HG03521 (cell line): ENCODE measurements around the gene VAV2.

Experiments used
- ATAC-seq: cut with Tn5 transposase; IDR thresholded peaks from one replicate; pipeline ENCODE4 v1.9.1; 2021; ENCODE audit warnings: mild to moderate bottlenecking, moderate library complexity; ENCODE audit not compliant: unreplicated experiment

The VAV2 gene

GRCh38 chr9:133725886-133726285, 266.2 kb downstream of the VAV2 start:
- ATAC-seq: no peak

- no peak for ATAC-seq
Observed at GRCh38 chr9:133718563-133719315, 273.4 kb downstream of the VAV2 start.

GRCh38 chr9:133717113-133718031, 274.8 kb downstream of the VAV2 start:
- ATAC-seq: no peak

- ATAC-seq: no peak
Observed at GRCh38 chr9:133716564-133717112, 275.5 kb downstream of the VAV2 start.

DNA sequence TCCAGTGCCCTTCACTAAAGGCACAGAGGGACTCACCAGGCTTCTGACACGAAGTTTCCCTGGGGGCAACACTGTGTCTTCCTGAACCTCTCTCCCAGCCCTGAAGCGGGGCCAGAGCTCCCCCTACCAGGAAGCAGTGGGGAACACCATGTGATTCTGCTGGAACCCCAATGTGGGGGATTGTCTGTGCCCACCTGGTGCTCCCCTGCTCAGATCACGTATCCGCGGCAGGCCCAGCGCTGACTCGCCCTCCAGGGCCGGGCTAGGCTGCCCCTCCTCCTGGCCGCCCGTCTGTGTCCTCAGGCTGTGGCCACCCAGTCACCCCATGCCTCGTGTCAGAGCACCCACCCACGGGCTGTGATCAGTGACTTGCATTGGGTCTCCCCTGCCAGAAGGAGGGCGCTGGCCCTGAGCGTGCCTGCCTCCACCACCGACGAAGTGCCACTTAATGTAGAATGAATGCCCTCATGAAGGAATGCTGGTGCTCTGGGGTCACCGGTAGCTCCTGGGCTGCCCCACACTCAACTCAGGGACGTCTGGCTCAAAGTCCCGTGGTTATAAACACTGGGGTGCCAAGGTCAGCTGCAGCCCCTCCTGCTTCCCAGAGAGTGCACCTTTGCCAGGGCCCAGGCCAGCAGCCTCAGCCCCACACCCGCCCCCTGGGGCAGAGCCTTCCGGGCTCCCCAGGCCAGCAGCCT, 276.1 kb downstream of the VAV2 start:
- ATAC-seq: no peak

GRCh38 chr9:133715295-133715865, 276.7 kb downstream of the VAV2 start:
- ATAC-seq: no peak

- no peak for ATAC-seq
Observed at GRCh38 chr9:133714606-133715294, 277.4 kb downstream of the VAV2 start.

DNA sequence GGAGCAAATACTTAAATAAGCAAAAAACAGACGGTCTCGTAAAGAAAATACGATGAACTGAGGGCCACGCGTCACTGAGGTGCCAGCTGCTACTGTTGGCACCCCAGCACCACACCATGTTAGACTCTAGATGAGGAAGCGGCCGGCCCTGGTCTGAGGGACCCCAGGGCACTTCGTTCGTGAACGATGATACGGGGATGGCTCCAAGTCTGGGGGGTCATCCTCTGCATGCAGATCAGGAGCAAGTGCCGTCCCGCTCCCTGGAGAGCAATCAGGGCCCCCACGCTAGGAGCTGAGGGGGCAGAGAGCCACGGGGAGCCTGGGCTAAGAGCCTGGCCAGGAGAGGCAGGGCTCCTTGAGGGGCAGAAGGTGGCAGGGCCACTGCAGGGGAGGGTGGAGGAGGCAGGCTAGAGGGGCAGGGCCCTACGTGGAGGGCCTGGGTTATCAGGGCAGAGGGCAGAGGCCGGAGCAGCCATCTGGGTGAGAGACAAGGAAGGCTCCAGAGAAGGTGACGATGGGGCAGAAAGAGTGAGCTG, 278.1 kb downstream of the VAV2 start:
- ATAC-seq: no peak

GRCh38 chr9:133713150-133713959, 278.8 kb downstream of the VAV2 start:
- no peak for ATAC-seq

GRCh38 chr9:133712221-133713100, 279.7 kb downstream of the VAV2 start:
- ATAC-seq: no peak
